C4-2B (cell line): ENCODE measurements around the gene HIVEP3.

Experiments used
- H3K27ac ChIP-seq: fragments of 450-650 bp; 2 replicates; pipeline ENCODE4 v1.5.1; 2017
- CTCF ChIP-seq: fragments of 450-650 bp; conservative IDR thresholded peaks from 2 replicates; pipeline ENCODE4 v1.5.1; 2017; ENCODE audit warnings: mild to moderate bottlenecking
- ZFX ChIP-seq: fragments of 450-650 bp; IDR thresholded peaks from 2 replicates; pipeline ENCODE4 v1.6.1; 2017

The HIVEP3 gene

GRCh38 chr1:41638086-41639024 lies 280.4 kb downstream of the HIVEP3 start:
- H3K27ac ChIP-seq = no peak overlapping the region

GRCh38 chr1:41637367-41637766 lies 281.4 kb downstream of the HIVEP3 start:
- H3K27ac ChIP-seq = no peak overlapping the region

More at GRCh38 chr1:41638086-41639024, 280.4 kb downstream of the HIVEP3 start:
- TF ChIP-seq ZFX = no peak
- TF ChIP-seq CTCF = no peak

GRCh38 chr1:41633764-41634163 lies 285.0 kb downstream of the HIVEP3 start:
- H3K27ac ChIP-seq = no peak overlapping the region
- TF ChIP-seq CTCF (no peak), ZFX (no peak)

More at GRCh38 chr1:41637367-41637766, 281.4 kb downstream of the HIVEP3 start:
- TF ChIP-seq CTCF (no peak), ZFX (no peak)

GRCh38 chr1:41632781-41633575 lies 285.7 kb downstream of the HIVEP3 start:
- no peak overlapping the region for H3K27ac ChIP-seq
- TF ChIP-seq ZFX (no peak), CTCF (no peak)

GRCh38 chr1:41631971-41632370 lies 286.8 kb downstream of the HIVEP3 start:
- no peak for TF ChIP-seq CTCF
- no peak for TF ChIP-seq ZFX
- H3K27ac ChIP-seq = no peak overlapping the region

GRCh38 chr1:41631154-41631553 lies 287.6 kb downstream of the HIVEP3 start:
- no peak overlapping the region for H3K27ac ChIP-seq
- TF ChIP-seq CTCF (no peak), ZFX (no peak)

GRCh38 chr1:41629571-41629970 lies 289.2 kb downstream of the HIVEP3 start:
- no peak overlapping the region for H3K27ac ChIP-seq
- TF ChIP-seq CTCF = no peak
